Esophagus muscularis mucosa (tissue), 3 donors: ENCODE results near the gene GLIS1.

Source experiments
- CTCF ChIP-seq, 3 experiments: fragments of 200-600 bp in 2 of 3; fragments of 450-650 bp in 1 of 3; sonication (generic) in 2 of 3; IDR thresholded peaks; one replicate each; pipeline ENCODE4 v1.5.1; 2017 to 2019; ENCODE audit warnings: antibody characterized with exemption in 3 of 3, mild to moderate bottlenecking in 2 of 3, moderate library complexity in 1 of 3
- POLR2AphosphoS5 ChIP-seq, 2 donors: sonication (generic); formaldehyde crosslinking; IDR thresholded peaks; one replicate each; pipeline ENCODE4 v1.6.1; 2017; ENCODE audit warnings: antibody characterized with exemption in 2 of 2

DNA sequence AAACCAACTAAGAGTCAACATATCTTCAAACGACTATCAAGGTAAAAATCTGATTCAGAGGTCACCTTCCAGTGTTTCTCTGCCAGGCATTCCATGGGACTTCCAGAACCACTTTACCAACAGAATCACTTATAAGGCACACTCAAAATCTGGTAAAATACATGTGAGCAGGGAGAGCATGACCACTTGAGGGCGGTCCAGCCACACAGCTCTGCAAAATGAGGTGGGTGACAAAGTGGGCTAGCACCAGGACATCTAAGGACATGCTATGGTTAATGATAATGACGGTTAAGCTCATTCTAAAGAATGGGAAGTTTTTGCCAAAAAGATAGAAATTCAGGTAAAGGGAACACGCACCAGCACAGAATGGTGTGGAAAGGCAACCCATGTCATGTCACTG is 24.5 kb upstream of the GLIS1 start:
- no peak for TF ChIP-seq CTCF (IDR thresholded peaks at IDR 0.05)
- no peak for TF ChIP-seq POLR2AphosphoS5 (IDR thresholded peaks at IDR 0.05)
